Gastroesophageal sphincter (tissue), 3 donors: ENCODE data around the gene CDADC1.

Source experiments
- CTCF ChIP-seq, 4 experiments: fragments of 200-600 bp in 2 of 4; fragments of 450-650 bp in 2 of 4; sonication (generic) in 1 of 4; IDR thresholded peaks; one replicate each; pipeline ENCODE4 v1.5.1; 2017 to 2019; ENCODE audit warnings: antibody characterized with exemption in 4 of 4, mild to moderate bottlenecking in 2 of 4, moderate library complexity in 2 of 4
- EP300 ChIP-seq: sonication (generic); formaldehyde crosslinking; IDR thresholded peaks from one replicate; pipeline ENCODE4 v1.6.1; 2017; ENCODE audit warnings: antibody characterized with exemption, mild to moderate bottlenecking
- POLR2A ChIP-seq, 2 donors: fragments of 450-650 bp; IDR thresholded peaks; one replicate each; pipeline ENCODE4 v1.6.1; 2017; ENCODE audit warnings: antibody characterized with exemption in 2 of 2, mild to moderate bottlenecking in 2 of 2, moderate library complexity in 1 of 2
- POLR2AphosphoS5 ChIP-seq: sonication (generic); formaldehyde crosslinking; IDR thresholded peaks from one replicate; pipeline ENCODE4 v1.6.1; 2017; ENCODE audit warnings: antibody characterized with exemption

- no peak for TF ChIP-seq CTCF (IDR thresholded peaks at IDR 0.05)
- no peak for TF ChIP-seq EP300
- TF ChIP-seq POLR2A (IDR thresholded peaks at IDR 0.05): no peak
- no peak for TF ChIP-seq POLR2AphosphoS5
These were observed 40.7 kb downstream of the CDADC1 start for GRCh38 chr13:49288458-49288857.
